HG02623 (cell line): Measurements from ENCODE around the gene DCTN3.

Experiments
- ATAC-seq: cut with Tn5 transposase; IDR thresholded peaks from one replicate; pipeline ENCODE4 v1.9.1; 2021; ENCODE audit warnings: moderate library complexity; ENCODE audit not compliant: unreplicated experiment

Gene DCTN3

GRCh38 chr9:34591248-34591916 is 28.9 kb downstream of the DCTN3 start:
- no peak for ATAC-seq

- no peak for ATAC-seq
Observed at GRCh38 chr9:34590381-34591247, 29.7 kb downstream of the DCTN3 start.

GRCh38 chr9:34589636-34590380 is 30.5 kb downstream of the DCTN3 start, which contains the start of gene CNTFR:
CNTFR (minus strand) TSS chr9:34589724; CDS start chr9:34568981, 20,743 bp downstream.
- no peak for ATAC-seq

- ATAC-seq, result no peak
Observed at GRCh38 chr9:34588671-34589635, 31.3 kb downstream of the DCTN3 start.

GRCh38 chr9:34587271-34587670 is 33.0 kb downstream of the DCTN3 start:
- no peak for ATAC-seq

- ATAC-seq, result no peak
Observed at GRCh38 chr9:34585946-34586669, 34.2 kb downstream of the DCTN3 start.

GRCh38 chr9:34584970-34585369 is 35.3 kb downstream of the DCTN3 start:
- no peak for ATAC-seq

- no peak for ATAC-seq
Observed at GRCh38 chr9:34582787-34583186, 37.5 kb downstream of the DCTN3 start.

GRCh38 chr9:34581318-34581717 is 39.0 kb downstream of the DCTN3 start:
- no peak for ATAC-seq

- ATAC-seq, result no peak
Observed at GRCh38 chr9:34580358-34580757, 39.9 kb downstream of the DCTN3 start.

GRCh38 chr9:34579808-34580163 is 40.5 kb downstream of the DCTN3 start:
- ATAC-seq, result no peak

- ATAC-seq, result no peak
Observed at GRCh38 chr9:34579104-34579807, 41.0 kb downstream of the DCTN3 start.

GRCh38 chr9:34578241-34579103 is 41.8 kb downstream of the DCTN3 start:
- ATAC-seq, result no peak

GRCh38 chr9:34577400-34578240 is 42.7 kb downstream of the DCTN3 start:
- no peak for ATAC-seq

GRCh38 chr9:34576597-34577399 is 43.5 kb downstream of the DCTN3 start:
- no peak for ATAC-seq

- ATAC-seq, result no peak
Observed at GRCh38 chr9:34575862-34576596, 44.3 kb downstream of the DCTN3 start.
